Panc1 (cell line): ENCODE measurements around the gene CERT1.

Experiments used
- TF ChIP-seq, protein P1 (sequence below): fragments of 450-650 bp; IDR thresholded peaks from 2 replicates; pipeline ENCODE4 v1.5.1; 2017; ENCODE audit warnings: mild to moderate bottlenecking
- TF ChIP-seq, protein P2 (sequence below), 2 experiments: IDR thresholded peaks; 2 replicates each; pipeline ENCODE4 v1.6.1; 2011 to 2012; ENCODE audit warnings: low read depth in 2 of 2, control low read depth in 1 of 2, low read length in 1 of 2, mild to moderate bottlenecking in 1 of 2, moderate library complexity in 1 of 2; ENCODE audit not compliant: insufficient read depth in 1 of 2

DNA sequence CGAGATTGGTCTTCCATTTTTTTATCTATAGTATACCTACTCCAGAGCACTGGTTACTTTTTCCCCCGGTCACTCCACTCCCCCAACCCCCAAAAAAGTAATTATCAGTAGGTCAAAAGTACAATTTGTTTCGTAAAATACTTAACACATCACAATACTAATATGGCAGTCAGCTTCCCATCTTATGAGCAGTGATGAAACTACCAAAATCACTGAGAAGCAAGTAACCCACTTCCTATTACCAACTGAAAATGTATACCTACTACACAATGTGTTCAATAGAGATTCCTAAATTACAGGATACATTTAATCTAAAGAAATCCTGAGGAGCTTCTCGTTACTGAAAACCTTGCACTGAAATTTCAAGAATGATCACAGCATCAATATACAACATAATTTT, 1.9 kb downstream of the CERT1 start:
- TF ChIP-seq, protein P1, sequence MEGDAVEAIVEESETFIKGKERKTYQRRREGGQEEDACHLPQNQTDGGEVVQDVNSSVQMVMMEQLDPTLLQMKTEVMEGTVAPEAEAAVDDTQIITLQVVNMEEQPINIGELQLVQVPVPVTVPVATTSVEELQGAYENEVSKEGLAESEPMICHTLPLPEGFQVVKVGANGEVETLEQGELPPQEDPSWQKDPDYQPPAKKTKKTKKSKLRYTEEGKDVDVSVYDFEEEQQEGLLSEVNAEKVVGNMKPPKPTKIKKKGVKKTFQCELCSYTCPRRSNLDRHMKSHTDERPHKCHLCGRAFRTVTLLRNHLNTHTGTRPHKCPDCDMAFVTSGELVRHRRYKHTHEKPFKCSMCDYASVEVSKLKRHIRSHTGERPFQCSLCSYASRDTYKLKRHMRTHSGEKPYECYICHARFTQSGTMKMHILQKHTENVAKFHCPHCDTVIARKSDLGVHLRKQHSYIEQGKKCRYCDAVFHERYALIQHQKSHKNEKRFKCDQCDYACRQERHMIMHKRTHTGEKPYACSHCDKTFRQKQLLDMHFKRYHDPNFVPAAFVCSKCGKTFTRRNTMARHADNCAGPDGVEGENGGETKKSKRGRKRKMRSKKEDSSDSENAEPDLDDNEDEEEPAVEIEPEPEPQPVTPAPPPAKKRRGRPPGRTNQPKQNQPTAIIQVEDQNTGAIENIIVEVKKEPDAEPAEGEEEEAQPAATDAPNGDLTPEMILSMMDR, result no peak
- TF ChIP-seq, protein P2, sequence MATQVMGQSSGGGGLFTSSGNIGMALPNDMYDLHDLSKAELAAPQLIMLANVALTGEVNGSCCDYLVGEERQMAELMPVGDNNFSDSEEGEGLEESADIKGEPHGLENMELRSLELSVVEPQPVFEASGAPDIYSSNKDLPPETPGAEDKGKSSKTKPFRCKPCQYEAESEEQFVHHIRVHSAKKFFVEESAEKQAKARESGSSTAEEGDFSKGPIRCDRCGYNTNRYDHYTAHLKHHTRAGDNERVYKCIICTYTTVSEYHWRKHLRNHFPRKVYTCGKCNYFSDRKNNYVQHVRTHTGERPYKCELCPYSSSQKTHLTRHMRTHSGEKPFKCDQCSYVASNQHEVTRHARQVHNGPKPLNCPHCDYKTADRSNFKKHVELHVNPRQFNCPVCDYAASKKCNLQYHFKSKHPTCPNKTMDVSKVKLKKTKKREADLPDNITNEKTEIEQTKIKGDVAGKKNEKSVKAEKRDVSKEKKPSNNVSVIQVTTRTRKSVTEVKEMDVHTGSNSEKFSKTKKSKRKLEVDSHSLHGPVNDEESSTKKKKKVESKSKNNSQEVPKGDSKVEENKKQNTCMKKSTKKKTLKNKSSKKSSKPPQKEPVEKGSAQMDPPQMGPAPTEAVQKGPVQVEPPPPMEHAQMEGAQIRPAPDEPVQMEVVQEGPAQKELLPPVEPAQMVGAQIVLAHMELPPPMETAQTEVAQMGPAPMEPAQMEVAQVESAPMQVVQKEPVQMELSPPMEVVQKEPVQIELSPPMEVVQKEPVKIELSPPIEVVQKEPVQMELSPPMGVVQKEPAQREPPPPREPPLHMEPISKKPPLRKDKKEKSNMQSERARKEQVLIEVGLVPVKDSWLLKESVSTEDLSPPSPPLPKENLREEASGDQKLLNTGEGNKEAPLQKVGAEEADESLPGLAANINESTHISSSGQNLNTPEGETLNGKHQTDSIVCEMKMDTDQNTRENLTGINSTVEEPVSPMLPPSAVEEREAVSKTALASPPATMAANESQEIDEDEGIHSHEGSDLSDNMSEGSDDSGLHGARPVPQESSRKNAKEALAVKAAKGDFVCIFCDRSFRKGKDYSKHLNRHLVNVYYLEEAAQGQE (IDR thresholded peaks at IDR 0.05; ENCODE audit: insufficient read depth in 1 of 2, low read depth in 2 of 2, low read length in 1 of 2), result no peak
